GM21737 (cell line): ENCODE data around the gene RASAL2.

Source experiments
- ATAC-seq: cut with Tn5 transposase; IDR thresholded peaks from one replicate; pipeline ENCODE4 v1.9.1; 2021; ENCODE audit warnings: mild to moderate bottlenecking, moderate library complexity; ENCODE audit not compliant: unreplicated experiment

RASAL2 gene

DNA sequence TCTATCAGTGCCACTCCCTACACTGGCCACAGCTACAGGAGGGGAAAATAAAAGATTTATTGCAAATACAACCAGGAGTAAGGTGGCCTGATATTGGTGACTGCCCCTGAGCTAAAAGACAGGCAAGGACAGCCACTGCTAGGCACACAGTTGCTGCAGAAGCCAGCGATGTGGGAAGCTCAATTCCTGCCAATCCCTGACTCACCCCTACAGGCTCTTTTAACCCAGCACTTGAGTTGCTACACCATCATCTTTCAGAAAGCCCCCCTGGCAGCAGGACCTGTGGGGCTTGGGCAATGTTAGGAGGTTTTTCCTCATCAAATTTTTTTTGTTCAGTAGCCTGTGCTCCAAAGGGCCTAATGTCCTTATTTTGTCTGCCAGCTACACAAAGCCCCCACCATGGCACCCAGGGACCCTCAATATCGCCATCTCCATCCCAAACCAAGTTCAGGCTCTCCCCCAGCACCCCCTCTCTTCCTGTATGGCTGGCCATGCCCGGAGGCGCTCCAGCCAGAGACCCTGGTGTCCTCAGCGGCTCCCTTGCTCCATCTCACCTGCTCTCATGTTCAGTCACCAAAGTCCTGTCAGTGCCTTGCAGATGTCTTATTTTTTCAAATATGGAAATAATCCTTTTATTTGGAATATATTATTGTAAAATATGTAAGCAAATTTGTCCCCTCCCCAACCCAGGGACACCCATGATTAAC, 389.5 kb downstream of the RASAL2 start:
- no peak for ATAC-seq

- ATAC-seq: no peak
Observed at GRCh38 chr1:178484698-178485225, 390.9 kb downstream of the RASAL2 start.

DNA sequence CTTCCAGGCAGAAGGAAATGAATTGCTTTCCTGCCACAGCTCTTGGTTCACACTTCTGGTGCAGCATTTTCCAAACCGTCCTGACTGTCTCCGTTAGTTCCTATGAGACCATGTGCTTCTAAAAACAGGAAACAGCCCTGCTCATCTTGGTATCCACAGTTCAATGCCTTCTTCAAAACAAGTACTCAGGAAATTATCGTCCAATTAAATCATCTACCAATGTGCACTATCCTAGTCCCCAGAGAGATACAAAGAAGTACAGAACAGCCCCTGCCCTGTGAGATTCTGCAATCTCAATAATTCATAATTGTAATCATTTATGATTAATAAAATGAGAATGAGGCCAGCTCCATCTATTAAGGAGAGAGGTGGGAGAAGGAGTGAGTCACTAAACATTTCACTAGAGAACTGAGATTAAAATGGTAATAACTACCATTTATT, 391.7 kb downstream of the RASAL2 start:
- ATAC-seq: no peak

GRCh38 chr1:178486100-178487069, 392.5 kb downstream of the RASAL2 start:
- ATAC-seq: no peak

- no peak for ATAC-seq
Observed at GRCh38 chr1:178487070-178487615, 393.2 kb downstream of the RASAL2 start.

DNA sequence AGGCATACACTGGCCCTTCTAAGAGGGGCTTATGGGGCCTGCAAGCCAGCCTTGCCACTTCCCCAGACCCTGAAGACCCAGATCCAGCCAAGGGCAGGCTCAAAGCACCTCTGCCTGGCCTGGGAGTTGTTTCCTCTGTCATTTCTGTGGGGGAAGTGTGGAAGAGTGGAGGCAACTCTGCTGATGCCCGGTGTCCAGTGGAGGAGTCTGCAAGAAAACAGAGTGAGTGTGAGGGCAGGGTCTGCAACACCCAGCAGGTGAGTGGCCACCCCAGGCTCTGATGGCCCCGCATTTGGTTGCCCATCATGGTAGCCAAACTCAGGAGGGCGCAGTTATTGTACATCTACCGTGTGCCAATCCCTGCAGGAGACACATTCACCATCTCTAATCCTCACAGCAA, 394.5 kb downstream of the RASAL2 start:
- ATAC-seq: no peak

GRCh38 chr1:178489399-178489798, 395.5 kb downstream of the RASAL2 start:
- ATAC-seq: no peak

GRCh38 chr1:178490136-178490535, 396.2 kb downstream of the RASAL2 start:
- no peak for ATAC-seq

GRCh38 chr1:178490967-178491366, 397.1 kb downstream of the RASAL2 start:
- no peak for ATAC-seq

GRCh38 chr1:178491721-178492120, 397.8 kb downstream of the RASAL2 start:
- ATAC-seq: no peak

- no peak for ATAC-seq
Observed at GRCh38 chr1:178492341-178492740, 398.4 kb downstream of the RASAL2 start.

- ATAC-seq: no peak
Observed at GRCh38 chr1:178493301-178493741, 399.4 kb downstream of the RASAL2 start.

GRCh38 chr1:178494569-178494971, 400.7 kb downstream of the RASAL2 start:
- ATAC-seq: no peak

GRCh38 chr1:178495158-178495557, 401.3 kb downstream of the RASAL2 start:
- no peak for ATAC-seq

- no peak for ATAC-seq
Observed at GRCh38 chr1:178495741-178496409, 402.0 kb downstream of the RASAL2 start.

DNA sequence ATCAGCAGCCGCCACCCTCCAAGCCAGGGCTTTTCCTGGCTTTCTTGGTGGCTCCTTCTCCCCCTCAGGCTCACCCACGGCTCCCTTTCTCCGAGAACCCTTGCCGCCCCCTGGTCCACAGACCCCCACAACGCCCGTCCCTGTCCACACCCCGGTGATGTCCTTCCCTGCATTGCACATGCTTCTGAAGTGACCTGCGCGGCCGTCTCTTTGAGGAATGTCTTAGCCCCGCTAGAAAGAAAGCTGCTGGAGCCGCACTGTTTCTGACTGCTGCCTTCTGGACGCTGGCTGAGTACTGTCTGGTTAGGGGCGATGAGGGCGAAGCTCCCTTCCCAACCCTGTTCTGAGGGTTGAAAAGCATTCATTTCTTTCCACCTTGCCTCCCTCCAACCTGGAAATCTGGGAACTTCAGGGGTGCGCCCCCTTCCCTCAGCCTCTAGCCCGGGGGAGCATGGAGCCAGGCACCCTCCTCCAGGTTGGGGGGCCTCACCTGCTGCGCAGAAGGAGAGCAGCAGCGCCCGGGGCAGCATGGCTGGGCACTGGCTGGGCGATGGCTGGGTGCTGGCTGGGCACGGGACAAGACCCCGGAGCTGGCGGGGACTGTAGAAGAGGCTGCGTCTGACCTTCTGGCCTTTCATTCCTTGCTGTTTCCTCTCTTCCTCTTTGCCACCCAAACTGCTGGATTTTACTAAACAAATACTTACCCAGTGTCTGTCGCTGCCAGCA, 402.7 kb downstream of the RASAL2 start, which contains the start of gene CLEC20A:
Gene CLEC20A, minus strand, starts transcription at position 555 of the 726 bp plus-strand sequence. Its CDS starts 25 bp downstream, at position 530.
- no peak for ATAC-seq

DNA sequence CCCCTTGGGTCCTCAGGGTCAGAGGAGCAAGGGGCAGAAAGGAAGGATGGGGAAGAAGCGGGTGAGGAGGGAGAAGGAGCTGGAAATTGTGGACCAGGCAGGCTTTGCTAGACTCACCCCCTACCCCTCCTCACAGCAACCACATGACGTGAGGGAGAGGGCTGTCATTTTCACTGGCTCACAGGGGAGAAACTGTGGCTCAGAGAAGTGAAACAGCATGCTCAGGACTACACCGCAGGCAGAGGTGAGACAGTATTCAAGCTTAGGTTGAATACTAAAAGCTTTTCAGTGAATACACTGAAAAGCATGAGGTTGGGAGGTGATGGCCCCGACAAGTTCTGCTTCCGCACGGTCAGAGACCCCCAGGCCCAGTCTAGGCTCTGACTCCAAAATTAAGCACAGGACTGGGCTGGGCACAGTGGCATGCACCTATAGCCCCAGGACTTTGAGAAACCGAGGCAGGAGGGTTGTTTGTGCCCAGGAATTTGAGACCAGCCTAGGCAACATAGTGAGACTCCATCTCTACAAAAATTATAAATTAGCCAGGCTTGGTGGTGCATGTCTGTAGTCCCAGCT, 404.1 kb downstream of the RASAL2 start:
- no peak for ATAC-seq

- no peak for ATAC-seq
Observed at GRCh38 chr1:178498896-178499675, 405.2 kb downstream of the RASAL2 start.
